ENCODE results near the gene PES1. TPM values are rescaled to one million over a fixed set of nuclear protein-coding genes. Genes with fewer than 3 reads are reported as not detected.

The PES1 gene
- total RNA-seq, 1 experiment from 2014 or later, result 145 TPM

DNA sequence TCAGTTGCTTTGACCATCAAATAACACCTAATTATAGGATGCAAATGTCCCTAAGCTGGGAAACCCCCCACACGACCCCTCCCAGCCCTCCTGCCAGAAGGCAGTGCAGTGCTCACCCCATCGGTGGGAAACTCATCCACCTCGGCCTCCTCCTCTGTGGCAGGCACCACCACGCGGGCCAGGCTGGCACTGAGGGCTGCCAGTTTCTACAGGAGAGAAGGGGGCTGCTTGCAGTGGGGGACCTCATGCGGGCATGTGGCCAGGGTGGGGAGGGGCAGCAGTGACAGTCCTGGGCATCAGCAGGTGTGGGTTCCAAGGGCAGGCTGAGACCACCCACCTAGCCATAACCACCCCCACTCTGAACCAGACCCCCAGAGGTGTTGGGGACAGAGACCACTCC is 10.8 kb downstream of the PES1 start:
- no TSS peak for BruUV-seq (replicated peaks)
- no peak for DNase-seq (ENCODE audit: unreplicated experiment)
- H3K27ac Mint-ChIP-seq (ENCODE audit: low read depth, unreplicated experiment), result no peak overlapping the region
- ChIA-PET CTCF (interaction anchor here (0.7 to 1.2 kb wide), 2 partner anchors 9 to 175 kb away, joined by 3 to 5 read pairs; no protein-coding TSS in a partner anchor), POLR2A (interaction anchor here (0.5 kb wide), 1 partner anchor 218 kb away, joined by 3 read pairs; no protein-coding TSS in a partner anchor)
- H3K4me1 Mint-ChIP-seq (ENCODE audit: insufficient read depth, unreplicated experiment), result no peaks in the 10 kb centered on the region
- H3K36me3 Mint-ChIP-seq (ENCODE audit: insufficient read depth, unreplicated experiment), result peaks cover 88% of the 10 kb centered on the region
- TF ChIP-seq, protein P1, sequence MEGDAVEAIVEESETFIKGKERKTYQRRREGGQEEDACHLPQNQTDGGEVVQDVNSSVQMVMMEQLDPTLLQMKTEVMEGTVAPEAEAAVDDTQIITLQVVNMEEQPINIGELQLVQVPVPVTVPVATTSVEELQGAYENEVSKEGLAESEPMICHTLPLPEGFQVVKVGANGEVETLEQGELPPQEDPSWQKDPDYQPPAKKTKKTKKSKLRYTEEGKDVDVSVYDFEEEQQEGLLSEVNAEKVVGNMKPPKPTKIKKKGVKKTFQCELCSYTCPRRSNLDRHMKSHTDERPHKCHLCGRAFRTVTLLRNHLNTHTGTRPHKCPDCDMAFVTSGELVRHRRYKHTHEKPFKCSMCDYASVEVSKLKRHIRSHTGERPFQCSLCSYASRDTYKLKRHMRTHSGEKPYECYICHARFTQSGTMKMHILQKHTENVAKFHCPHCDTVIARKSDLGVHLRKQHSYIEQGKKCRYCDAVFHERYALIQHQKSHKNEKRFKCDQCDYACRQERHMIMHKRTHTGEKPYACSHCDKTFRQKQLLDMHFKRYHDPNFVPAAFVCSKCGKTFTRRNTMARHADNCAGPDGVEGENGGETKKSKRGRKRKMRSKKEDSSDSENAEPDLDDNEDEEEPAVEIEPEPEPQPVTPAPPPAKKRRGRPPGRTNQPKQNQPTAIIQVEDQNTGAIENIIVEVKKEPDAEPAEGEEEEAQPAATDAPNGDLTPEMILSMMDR (IDR thresholded peaks at IDR 0.05; ENCODE audit: unreplicated experiment), result no peak
- intact Hi-C loops (cut with micrococcal nuclease), result no loop called here
- H3K9me3 Mint-ChIP-seq (ENCODE audit: unreplicated experiment), result no peaks in the 10 kb centered on the region
- no peak overlapping the region for H3K4me3 Mint-ChIP-seq (ENCODE audit: unreplicated experiment)
- H3K27me3 Mint-ChIP-seq (ENCODE audit: insufficient read depth, unreplicated experiment), result no peaks in the 10 kb centered on the region

- peaks cover 3% of the 10 kb centered on the region for H3K4me1 Mint-ChIP-seq (ENCODE audit: insufficient read depth, unreplicated experiment)
- H3K9me3 Mint-ChIP-seq (ENCODE audit: unreplicated experiment), result no peaks in the 10 kb centered on the region
- H3K27me3 Mint-ChIP-seq (ENCODE audit: insufficient read depth, unreplicated experiment), result no peaks in the 10 kb centered on the region
- ChIA-PET CTCF (no interaction called here), POLR2A (interaction anchor here (1.0 kb wide), 1 partner anchor 13 kb away, joined by 3 read pairs; the partner anchor contains the start of gene PES1)
- intact Hi-C loops (cut with micrococcal nuclease), result no loop called here
- H3K4me3 Mint-ChIP-seq (ENCODE audit: unreplicated experiment), result no peak overlapping the region
- no peak for DNase-seq (ENCODE audit: unreplicated experiment)
- no TSS peak for BruUV-seq (replicated peaks)
- peaks cover 81% of the 10 kb centered on the region for H3K36me3 Mint-ChIP-seq (ENCODE audit: insufficient read depth, unreplicated experiment)
- no peak overlapping the region for H3K27ac Mint-ChIP-seq (ENCODE audit: low read depth, unreplicated experiment)
- TF ChIP-seq, protein P1 (IDR thresholded peaks at IDR 0.05; ENCODE audit: unreplicated experiment), result no peak
These were observed 13.2 kb downstream of the PES1 start for GRCh38 chr22:30578481-30578880.

DNA sequence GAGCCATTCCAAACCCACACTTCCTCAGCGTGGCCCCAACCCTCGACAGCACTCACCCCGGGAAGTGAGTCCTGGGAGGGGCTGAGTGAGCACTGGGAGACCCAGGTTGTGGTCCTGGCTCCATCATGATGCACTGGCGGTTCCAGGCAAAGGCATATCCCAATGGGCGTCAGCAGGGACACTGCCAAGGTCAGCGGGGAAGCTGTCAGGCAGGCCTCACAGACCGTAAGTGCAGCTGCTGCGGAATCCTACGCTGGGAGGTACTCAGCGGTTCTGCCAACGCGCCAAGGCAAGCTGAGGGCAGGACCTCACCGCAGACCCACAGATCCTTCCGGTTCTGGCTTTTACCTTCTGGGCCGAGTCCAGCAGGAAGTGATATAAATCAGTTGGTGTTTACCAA is 15.9 kb downstream of the PES1 start:
- intact Hi-C loops (cut with micrococcal nuclease), result no loop called here
- TF ChIP-seq, protein P1 (IDR thresholded peaks at IDR 0.05; ENCODE audit: unreplicated experiment), result no peak
- CTCF ChIA-PET, result interaction anchor here (0.6 kb wide), 1 partner anchor 129 kb away, joined by 4 read pairs; no protein-coding TSS in a partner anchor
- no peaks in the 10 kb centered on the region for H3K27me3 Mint-ChIP-seq (ENCODE audit: insufficient read depth, unreplicated experiment)
- H3K36me3 Mint-ChIP-seq (ENCODE audit: insufficient read depth, unreplicated experiment), result peaks cover 64% of the 10 kb centered on the region
- no peak overlapping the region for H3K4me3 Mint-ChIP-seq (ENCODE audit: unreplicated experiment)
- POLR2A ChIA-PET, result interaction anchor here (1.1 to 1.7 kb wide), 2 partner anchors 14 to 16 kb away, joined by 4 to 5 read pairs; partner anchors contain the start of gene PES1
- no TSS peak for BruUV-seq (replicated peaks)
- H3K27ac Mint-ChIP-seq (ENCODE audit: low read depth, unreplicated experiment), result no peak overlapping the region
- DNase-seq (ENCODE audit: unreplicated experiment), result no peak
- no peaks in the 10 kb centered on the region for H3K9me3 Mint-ChIP-seq (ENCODE audit: unreplicated experiment)
- H3K4me1 Mint-ChIP-seq (ENCODE audit: insufficient read depth, unreplicated experiment), result peaks cover 5% of the 10 kb centered on the region

DNA sequence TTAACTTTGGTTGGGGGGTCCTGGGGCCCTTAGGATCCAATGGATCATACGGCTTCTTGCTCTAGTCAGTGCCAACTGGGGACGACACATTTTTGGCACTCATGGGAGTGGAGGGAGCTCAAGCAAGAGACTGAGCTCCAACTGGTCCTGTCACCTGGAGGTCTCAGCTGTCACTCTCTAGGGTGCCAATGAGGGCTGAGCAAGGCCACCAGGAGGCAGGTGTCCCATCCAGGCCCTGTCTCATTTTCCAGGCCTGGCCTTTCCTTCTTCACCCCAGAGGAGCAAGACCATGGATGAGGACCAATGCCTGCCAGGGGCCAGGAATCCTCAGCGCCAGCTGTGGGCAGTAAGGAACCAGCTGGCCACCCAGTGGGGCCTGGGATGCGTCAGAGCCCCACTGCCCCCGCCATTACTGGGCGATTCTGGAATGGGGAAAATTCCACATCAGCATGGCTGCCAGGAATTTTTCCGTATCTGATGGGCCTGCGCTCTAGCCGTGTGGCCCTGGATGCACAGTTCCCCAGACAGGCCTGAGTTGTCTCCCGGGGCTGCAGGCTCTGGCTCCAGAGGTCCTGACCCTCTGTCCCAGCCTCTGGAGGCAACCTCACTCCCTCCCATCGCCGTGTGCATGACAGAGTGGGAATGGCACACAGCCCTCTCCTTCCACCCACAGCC is 16.6 kb downstream of the PES1 start:
- BruUV-seq (replicated peaks), result no TSS peak
- H3K4me1 Mint-ChIP-seq (ENCODE audit: insufficient read depth, unreplicated experiment), result peaks cover 5% of the 10 kb centered on the region
- POLR2A ChIA-PET, result interaction anchor here (1.1 kb wide), 1 partner anchor 16 kb away, joined by 4 read pairs; the partner anchor contains the start of gene PES1
- no peak for DNase-seq (ENCODE audit: unreplicated experiment)
- no peaks in the 10 kb centered on the region for H3K9me3 Mint-ChIP-seq (ENCODE audit: unreplicated experiment)
- intact Hi-C loops (cut with micrococcal nuclease), result no loop called here
- CTCF ChIA-PET, result interaction anchor here (0.6 kb wide), 1 partner anchor 129 kb away, joined by 4 read pairs; no protein-coding TSS in a partner anchor
- no peaks in the 10 kb centered on the region for H3K27me3 Mint-ChIP-seq (ENCODE audit: insufficient read depth, unreplicated experiment)
- TF ChIP-seq, protein P1 (IDR thresholded peaks at IDR 0.05; ENCODE audit: unreplicated experiment), result no peak
- no peak overlapping the region for H3K27ac Mint-ChIP-seq (ENCODE audit: low read depth, unreplicated experiment)
- peaks cover 57% of the 10 kb centered on the region for H3K36me3 Mint-ChIP-seq (ENCODE audit: insufficient read depth, unreplicated experiment)
- H3K4me3 Mint-ChIP-seq (ENCODE audit: unreplicated experiment), result no peak overlapping the region

Measured in MCF 10A (cell line).